HEK293 (cell line): Measurements from ENCODE around the gene IL17A.

Experiments used
- CTCF ChIA-PET: fragments of 350-600 bp; formaldehyde crosslinking; extraction: SDS; loops from one replicate; lab custom pipeline; 2021; ENCODE audit warnings: antibody characterized with exemption; lab: Yijun Ruan, JAX
- POLR2A ChIA-PET: fragments of 300-600 bp; formaldehyde crosslinking; extraction: SDS; loops from one replicate; lab custom pipeline; 2020; ENCODE audit warnings: antibody characterized with exemption, inconsistent platforms; lab: Yijun Ruan, JAX
- H3K27ac ChIP-seq: fragments of 200-500 bp; sonication (Bioruptor generic); 2 replicates; pipeline ENCODE4 v1.5.1; 2014; ENCODE audit warnings: low read depth, low read length, control low read depth, inconsistent platforms; ENCODE audit errors: extremely low read depth
- H3K36me3 ChIP-seq, 2 experiments: fragments of 200-500 bp in 1 of 2; sonication (Bioruptor generic) in 1 of 2; 1 replicate in 1 of 2; 2 replicates in 1 of 2; pipeline ENCODE4 v1.5.1; 2014 to 2017; ENCODE audit warnings: inconsistent platforms in 2 of 2, low read length in 2 of 2; ENCODE audit not compliant: control insufficient read depth in 2 of 2, insufficient read depth in 1 of 2
- H3K4me1 ChIP-seq: fragments of 200-500 bp; sonication (Bioruptor generic); 2 replicates; pipeline ENCODE4 v1.5.1; 2014; ENCODE audit warnings: mild to moderate bottlenecking, low read length, inconsistent platforms; ENCODE audit not compliant: control insufficient read depth, insufficient read depth
- H3K4me3 ChIP-seq: 2 replicates; pipeline ENCODE4 v1.5.1; 2011; ENCODE audit warnings: low read depth, mild to moderate bottlenecking, control low read depth, low read length, moderate library complexity
- H3K9me3 ChIP-seq: fragments of 200-500 bp; sonication (Bioruptor generic); 2 replicates; pipeline ENCODE4 v1.5.1; 2014; ENCODE audit warnings: low read depth, low read length, inconsistent platforms; ENCODE audit not compliant: control insufficient read depth, insufficient read depth
- GLIS1 ChIP-seq: fragments of 450-650 bp; formaldehyde crosslinking; IDR thresholded peaks from 2 replicates; pipeline ENCODE4 v1.5.1; 2016; ENCODE audit warnings: missing biosample characterization, missing genetic modification characterization
- IKZF3 ChIP-seq: fragments of 450-650 bp; IDR thresholded peaks from 2 replicates; pipeline ENCODE4 v1.5.0; 2018; ENCODE audit warnings: missing biosample characterization, mild to moderate bottlenecking, missing genetic modification characterization, moderate library complexity
- PBX3 ChIP-seq: sonication (generic); formaldehyde crosslinking; IDR thresholded peaks from 2 replicates; pipeline ENCODE4 v1.8.1; 2022; ENCODE audit warnings: mild to moderate bottlenecking, moderate library complexity, missing genetic modification reagents
- ZNF311 ChIP-seq: fragments of 450-650 bp; formaldehyde crosslinking; IDR thresholded peaks from 2 replicates; pipeline ENCODE4 v1.5.1; 2017; ENCODE audit warnings: missing biosample characterization, missing genetic modification characterization, borderline replicate concordance
- ZNF416 ChIP-seq: fragments of 450-650 bp; formaldehyde crosslinking; IDR thresholded peaks from 2 replicates; pipeline ENCODE4 v1.5.1; 2016; ENCODE audit warnings: missing biosample characterization, missing genetic modification characterization
- ZNF423 ChIP-seq: fragments of 450-650 bp; formaldehyde crosslinking; IDR thresholded peaks from 2 replicates; pipeline ENCODE4 v1.5.1; 2016; ENCODE audit warnings: missing biosample characterization, missing genetic modification characterization
- ZNF501 ChIP-seq: fragments of 450-650 bp; formaldehyde crosslinking; IDR thresholded peaks from 2 replicates; pipeline ENCODE4 v1.5.1; 2016; ENCODE audit warnings: missing biosample characterization, missing genetic modification characterization
- ZNF530 ChIP-seq: fragments of 450-650 bp; formaldehyde crosslinking; IDR thresholded peaks from 2 replicates; pipeline ENCODE4 v1.5.1; 2016; ENCODE audit warnings: low read depth, missing biosample characterization, missing genetic modification characterization
- ZNF621 ChIP-seq: fragments of 450-650 bp; formaldehyde crosslinking; IDR thresholded peaks from 2 replicates; pipeline ENCODE4 v1.5.1; 2017; ENCODE audit warnings: missing biosample characterization, missing genetic modification characterization
- ZNF623 ChIP-seq: fragments of 450-650 bp; formaldehyde crosslinking; IDR thresholded peaks from 2 replicates; pipeline ENCODE4 v1.5.1; 2016; ENCODE audit warnings: missing biosample characterization, missing genetic modification characterization
- ZNF843 ChIP-seq: fragments of 450-650 bp; formaldehyde crosslinking; IDR thresholded peaks from 2 replicates; pipeline ENCODE4 v1.5.1; 2016; ENCODE audit warnings: missing biosample characterization, missing genetic modification characterization
- ZSCAN16 ChIP-seq: fragments of 450-650 bp; formaldehyde crosslinking; IDR thresholded peaks from 2 replicates; pipeline ENCODE4 v1.5.1; 2016; ENCODE audit warnings: missing biosample characterization, missing genetic modification characterization
- ZSCAN18 ChIP-seq: fragments of 450-650 bp; formaldehyde crosslinking; IDR thresholded peaks from 2 replicates; pipeline ENCODE4 v1.5.1; 2016; ENCODE audit warnings: missing biosample characterization, missing genetic modification characterization
- TF ChIP-seq, protein P1 (sequence below): fragments of 450-650 bp; formaldehyde crosslinking; IDR thresholded peaks from 2 replicates; pipeline ENCODE4 v1.5.1; 2016; ENCODE audit warnings: missing biosample characterization, missing genetic modification characterization
- TF ChIP-seq, protein P2 (sequence below): fragments of 450-650 bp; formaldehyde crosslinking; IDR thresholded peaks from 2 replicates; pipeline ENCODE4 v1.5.1; 2016; ENCODE audit warnings: missing biosample characterization, missing genetic modification characterization, borderline replicate concordance
- TF ChIP-seq, protein P3 (sequence below): fragments of 450-650 bp; formaldehyde crosslinking; IDR thresholded peaks from 2 replicates; pipeline ENCODE4 v1.5.1; 2016; ENCODE audit warnings: missing biosample characterization, missing genetic modification characterization

Gene IL17A

GRCh38 chr6:52136934-52137467 is 49.2 kb upstream of the IL17A start (continued):
- TF ChIP-seq ZSCAN18 (tag by site-specific recombination): no peak
- TF ChIP-seq, protein P1, sequence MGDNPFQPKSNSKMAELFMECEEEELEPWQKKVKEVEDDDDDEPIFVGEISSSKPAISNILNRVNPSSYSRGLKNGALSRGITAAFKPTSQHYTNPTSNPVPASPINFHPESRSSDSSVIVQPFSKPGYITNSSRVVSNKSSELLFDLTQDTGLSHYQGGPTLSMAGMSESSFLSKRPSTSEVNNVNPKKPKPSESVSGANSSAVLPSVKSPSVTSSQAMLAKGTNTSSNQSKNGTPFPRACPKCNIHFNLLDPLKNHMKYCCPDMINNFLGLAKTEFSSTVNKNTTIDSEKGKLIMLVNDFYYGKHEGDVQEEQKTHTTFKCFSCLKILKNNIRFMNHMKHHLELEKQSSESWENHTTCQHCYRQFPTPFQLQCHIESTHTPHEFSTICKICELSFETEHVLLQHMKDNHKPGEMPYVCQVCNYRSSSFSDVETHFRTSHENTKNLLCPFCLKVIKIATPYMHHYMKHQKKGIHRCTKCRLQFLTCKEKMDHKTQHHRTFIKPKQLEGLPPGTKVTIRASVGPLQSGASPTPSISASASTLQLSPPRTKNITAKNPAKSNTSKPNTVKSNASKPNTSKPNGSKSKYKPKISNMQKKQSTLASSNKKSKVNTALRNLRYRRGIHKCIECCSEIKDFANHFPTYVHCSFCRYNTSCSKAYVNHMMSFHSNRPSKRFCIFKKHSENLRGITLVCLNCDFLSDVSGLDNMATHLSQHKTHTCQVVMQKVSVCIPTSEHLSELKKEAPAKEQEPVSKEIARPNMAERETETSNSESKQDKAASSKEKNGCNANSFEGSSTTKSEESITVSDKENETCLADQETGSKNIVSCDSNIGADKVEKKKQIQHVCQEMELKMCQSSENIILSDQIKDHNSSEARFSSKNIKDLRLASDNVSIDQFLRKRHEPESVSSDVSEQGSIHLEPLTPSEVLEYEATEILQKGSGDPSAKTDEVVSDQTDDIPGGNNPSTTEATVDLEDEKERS (tag by site-specific recombination): no peak
- TF ChIP-seq, protein P2, sequence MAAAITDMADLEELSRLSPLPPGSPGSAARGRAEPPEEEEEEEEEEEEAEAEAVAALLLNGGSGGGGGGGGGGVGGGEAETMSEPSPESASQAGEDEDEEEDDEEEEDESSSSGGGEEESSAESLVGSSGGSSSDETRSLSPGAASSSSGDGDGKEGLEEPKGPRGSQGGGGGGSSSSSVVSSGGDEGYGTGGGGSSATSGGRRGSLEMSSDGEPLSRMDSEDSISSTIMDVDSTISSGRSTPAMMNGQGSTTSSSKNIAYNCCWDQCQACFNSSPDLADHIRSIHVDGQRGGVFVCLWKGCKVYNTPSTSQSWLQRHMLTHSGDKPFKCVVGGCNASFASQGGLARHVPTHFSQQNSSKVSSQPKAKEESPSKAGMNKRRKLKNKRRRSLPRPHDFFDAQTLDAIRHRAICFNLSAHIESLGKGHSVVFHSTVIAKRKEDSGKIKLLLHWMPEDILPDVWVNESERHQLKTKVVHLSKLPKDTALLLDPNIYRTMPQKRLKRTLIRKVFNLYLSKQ: no peak
- TF ChIP-seq IKZF3: no peak
- TF ChIP-seq ZNF423 (tag by site-specific recombination): no peak
- TF ChIP-seq ZSCAN16: no peak

DNA sequence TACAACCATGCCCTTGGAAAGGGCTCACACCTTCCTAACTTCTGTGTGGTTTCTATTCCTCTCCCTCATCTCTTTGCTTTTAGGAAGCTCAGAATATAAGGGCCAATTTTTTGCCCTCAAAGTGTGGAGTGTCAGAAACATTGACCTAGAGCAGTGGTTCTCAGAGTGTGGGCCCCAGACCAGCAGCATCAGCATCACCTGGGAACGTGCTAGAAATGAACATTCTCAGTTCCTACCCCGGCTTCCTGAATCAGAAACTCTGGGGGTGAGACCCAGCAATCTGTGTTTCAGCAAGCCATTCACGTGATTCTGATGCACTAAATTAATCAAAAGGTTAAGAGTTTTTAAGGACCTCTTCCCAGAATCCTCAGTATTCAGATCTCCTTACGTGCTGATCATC is 47.9 kb upstream of the IL17A start:
- no peak overlapping the region for H3K4me3 ChIP-seq

DNA sequence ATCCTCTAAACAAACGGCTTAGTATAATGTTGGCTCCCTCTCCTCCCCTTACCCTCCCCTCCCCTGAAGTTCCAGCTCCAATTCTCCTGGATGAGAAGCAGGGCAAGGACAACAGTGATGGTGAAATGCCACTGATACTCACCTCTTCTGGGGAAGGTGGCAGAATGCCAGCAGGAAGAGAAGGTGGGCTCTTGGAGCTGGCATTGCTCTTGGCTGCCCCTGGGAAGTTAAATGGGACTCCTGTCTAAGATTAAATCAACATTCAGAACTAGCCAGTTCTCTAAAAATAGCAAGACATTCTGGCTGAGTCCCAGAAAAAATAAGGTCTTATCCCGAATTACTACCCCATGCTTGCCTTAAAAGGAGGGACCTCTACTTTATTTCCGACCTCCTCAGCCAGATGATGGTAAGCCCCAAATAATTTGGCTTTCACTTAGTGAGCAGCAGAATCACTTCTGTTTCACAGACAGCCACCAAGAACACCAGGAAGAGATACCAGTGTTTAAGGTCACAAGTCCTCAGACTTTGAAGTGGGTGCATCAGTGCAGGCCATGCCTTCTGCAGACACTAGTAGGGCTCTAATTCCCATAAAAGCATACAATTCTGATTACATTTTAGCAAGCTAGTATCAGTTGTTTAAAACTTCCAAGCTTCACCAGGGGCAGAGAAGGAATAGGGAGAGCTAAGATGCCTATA is 46.0 kb upstream of the IL17A start:
- Histone ChIP-seq H3K4me1 (peaks cover 12% of the 10 kb centered on the region; the same call in 1 of the 2 replicates), H3K4me3 (no peak overlapping the region), H3K36me3 (no peaks in the 10 kb centered on the region), H3K27ac (no peak overlapping the region), H3K9me3 (no peaks in the 10 kb centered on the region)
- ChIA-PET POLR2A (no interaction called here), CTCF (interaction anchor here (0.5 to 1.2 kb wide), 4 partner anchors 37 to 1581 kb away, joined by 3 to 5 read pairs (median 4); no protein-coding TSS in a partner anchor)
- no peak for TF ChIP-seq ZNF501 (tag by site-specific recombination)
- no peak for TF ChIP-seq ZNF623 (tag by site-specific recombination)
- TF ChIP-seq, protein P2: no peak
- no peak for TF ChIP-seq ZNF621 (tag by site-specific recombination)
- no peak for TF ChIP-seq ZSCAN16
- TF ChIP-seq ZNF843 (tag by site-specific recombination): no peak
- no peak for TF ChIP-seq ZNF530 (tag by site-specific recombination)
- 0 out of 2 replicates have a peak, but pooled peaks have one; percentile 8 for TF ChIP-seq GLIS1 (tag by site-specific recombination)

More for the DNA sequence above, 47.9 kb upstream of the IL17A start:
- Histone ChIP-seq H3K9me3 (no peaks in the 10 kb centered on the region), H3K36me3 (no peaks in the 10 kb centered on the region), H3K27ac (no peak overlapping the region), H3K4me1 (peaks cover 12% of the 10 kb centered on the region; the same call in 1 of the 2 replicates)
- CTCF ChIA-PET: interaction anchor here (0.7 to 1.8 kb wide), 2 partner anchors 48 to 95 kb away, joined by 3 to 4 read pairs; partner anchors contain the start of gene IL17A
- POLR2A ChIA-PET: no interaction called here
- TF ChIP-seq ZNF311 (tag by site-specific recombination): no peak
- TF ChIP-seq ZNF416 (tag by site-specific recombination): no peak
- TF ChIP-seq, protein P3, sequence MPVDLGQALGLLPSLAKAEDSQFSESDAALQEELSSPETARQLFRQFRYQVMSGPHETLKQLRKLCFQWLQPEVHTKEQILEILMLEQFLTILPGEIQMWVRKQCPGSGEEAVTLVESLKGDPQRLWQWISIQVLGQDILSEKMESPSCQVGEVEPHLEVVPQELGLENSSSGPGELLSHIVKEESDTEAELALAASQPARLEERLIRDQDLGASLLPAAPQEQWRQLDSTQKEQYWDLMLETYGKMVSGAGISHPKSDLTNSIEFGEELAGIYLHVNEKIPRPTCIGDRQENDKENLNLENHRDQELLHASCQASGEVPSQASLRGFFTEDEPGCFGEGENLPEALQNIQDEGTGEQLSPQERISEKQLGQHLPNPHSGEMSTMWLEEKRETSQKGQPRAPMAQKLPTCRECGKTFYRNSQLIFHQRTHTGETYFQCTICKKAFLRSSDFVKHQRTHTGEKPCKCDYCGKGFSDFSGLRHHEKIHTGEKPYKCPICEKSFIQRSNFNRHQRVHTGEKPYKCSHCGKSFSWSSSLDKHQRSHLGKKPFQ: no peak
- TF ChIP-seq PBX3: no peak
